GM21381 (cell line): ENCODE data around the gene GNG8.

Experiments used
- ATAC-seq: cut with Tn5 transposase; IDR thresholded peaks from one replicate; pipeline ENCODE4 v1.9.1; 2021; ENCODE audit warnings: mild to moderate bottlenecking, moderate library complexity; ENCODE audit not compliant: unreplicated experiment

GNG8 gene

DNA sequence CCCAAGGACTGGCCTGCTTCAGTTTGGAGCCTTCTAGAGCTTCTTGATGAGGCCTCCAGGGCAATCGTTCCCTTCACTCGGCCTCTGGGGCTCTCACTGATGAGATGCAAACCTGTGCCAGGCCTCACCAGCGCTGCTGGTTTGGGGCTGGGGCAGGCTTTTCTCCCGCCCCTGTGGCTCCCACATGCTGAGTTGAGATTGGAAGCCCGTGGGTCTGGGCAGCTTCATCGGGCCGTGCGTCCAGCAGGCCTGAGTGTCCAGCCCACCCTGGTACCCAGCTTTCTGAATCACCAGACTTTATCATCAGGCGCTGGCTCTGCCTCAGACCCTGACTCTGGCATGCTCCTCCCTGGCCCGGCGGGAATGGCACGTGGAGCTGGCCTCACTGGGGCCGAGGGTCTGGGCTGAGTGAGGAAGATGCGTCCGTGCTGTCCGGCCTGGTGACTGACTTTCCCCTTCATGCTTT lies 30.6 kb downstream of the GNG8 start:
- ATAC-seq: no peak

GRCh38 chr19:46604781-46605355 lies 31.1 kb downstream of the GNG8 start:
- no peak for ATAC-seq

DNA sequence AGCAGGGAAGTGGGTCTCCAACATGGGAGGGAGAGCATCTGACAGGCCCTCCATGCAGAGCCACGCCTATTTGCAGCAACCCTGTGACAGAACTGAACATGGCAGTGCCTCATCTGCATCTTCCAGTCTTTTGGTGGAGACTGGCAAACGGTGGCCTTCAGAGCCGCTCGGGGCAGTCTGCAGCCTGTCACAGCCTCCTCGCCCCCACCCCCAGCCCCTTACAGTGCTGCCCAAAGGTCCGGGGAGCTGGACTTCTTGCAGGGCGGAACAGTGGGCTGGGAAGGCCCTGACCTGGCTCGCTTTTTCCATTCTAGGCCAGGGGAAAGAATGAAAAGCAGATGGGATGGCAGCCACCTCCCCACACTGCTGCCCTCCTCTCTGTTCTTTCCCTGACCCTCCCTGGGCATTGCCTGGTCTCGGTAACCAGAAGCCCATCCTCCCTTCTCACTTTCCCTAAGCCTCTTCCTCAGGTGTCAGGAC lies 32.2 kb downstream of the GNG8 start:
- ATAC-seq: no peak

- ATAC-seq: no peak
These were observed 32.8 kb downstream of the GNG8 start for GRCh38 chr19:46603195-46603637.

DNA sequence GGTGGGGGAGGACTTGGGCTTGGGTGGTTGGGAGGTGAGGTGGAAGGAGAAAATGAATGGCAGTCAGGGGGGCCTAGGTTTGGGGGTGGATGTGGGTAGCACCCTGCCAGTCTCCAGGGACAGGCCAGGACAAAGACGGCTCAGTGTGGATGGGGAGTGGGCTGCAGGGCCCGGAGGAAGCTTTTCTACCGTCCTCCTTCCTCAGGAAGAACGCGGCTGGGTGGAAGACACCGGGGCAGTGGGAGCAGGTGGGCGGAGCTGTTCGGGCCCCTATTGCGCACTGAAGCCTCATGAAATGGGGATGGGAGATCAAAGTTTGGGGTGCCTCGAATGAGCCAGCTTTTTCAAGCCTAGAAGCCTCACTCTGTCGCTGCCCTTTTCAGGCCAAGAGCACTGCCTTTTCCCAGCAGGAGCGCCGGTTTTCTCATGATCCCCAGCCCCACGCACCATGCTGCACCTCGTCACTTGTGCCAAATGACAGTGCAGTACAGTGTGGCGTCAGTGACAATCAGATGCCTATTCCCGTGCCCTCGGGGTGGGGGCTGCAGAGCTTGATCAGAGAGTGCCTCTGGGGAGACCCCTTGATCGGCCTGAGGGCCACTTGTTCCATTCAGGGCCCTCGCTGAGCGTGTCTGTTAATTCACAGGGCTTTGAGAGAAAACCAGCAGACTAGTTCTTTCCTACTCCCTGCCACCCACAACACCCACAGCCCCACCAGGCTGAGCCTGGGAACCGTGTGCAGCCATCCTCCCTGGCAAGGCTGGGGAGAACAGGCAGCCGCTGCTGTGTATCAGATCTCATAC lies 33.4 kb downstream of the GNG8 start:
- no peak for ATAC-seq

GRCh38 chr19:46601318-46602224 lies 34.4 kb downstream of the GNG8 start, which contains the start of gene CALM3:
Gene CALM3, plus strand, starts transcription at chr19:46601330. Its CDS starts 105 bp downstream, at chr19:46601435.
- ATAC-seq: no peak

DNA sequence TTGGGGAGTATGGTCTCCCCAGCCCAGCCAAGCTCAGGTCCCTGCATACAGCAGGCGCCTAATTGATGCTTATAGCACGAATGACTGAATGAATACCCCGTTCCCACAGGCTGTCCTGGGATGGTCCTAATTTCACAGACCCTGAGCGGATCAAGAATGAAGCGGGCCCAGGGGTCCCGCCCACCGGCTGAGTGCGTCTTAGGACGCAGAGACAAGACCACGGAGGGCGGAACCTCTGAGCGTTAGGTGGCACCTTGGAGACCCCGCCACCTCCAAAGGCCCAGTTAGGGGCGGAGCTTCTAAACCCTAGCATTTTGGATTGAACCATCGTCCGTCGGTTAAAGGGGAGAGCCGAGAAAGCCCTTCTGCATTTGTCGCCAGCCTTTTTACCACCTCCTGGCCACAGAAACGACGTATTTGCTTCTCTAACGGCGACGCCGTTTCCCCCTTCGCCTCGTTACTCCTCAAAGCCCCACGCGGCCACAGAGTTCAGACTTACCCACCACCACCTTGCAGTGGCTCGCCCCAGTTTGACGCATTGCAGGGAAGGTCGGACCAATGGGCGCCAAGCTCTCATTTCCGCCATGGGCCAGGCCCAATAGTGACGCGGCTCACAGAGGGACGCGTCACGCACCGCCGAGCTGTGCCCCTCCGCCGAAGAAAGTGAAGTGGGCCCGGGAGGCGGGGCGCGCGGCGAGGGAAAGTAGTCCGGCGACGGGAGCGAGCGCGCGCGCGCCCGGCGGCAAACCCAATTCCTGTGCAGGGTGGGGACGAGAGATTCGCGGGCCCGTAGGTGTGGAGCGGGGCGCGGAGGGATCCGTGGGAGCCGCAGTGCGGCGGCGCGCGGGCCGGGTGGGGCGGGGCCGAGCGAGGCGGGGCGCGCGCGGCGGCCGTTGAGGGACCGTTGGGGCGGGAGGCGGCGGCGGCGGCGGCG lies 35.4 kb downstream of the GNG8 start:
- peak; percentile 84 for ATAC-seq

- ATAC-seq: no peak
These were observed 36.2 kb downstream of the GNG8 start for GRCh38 chr19:46599716-46600373.

- no peak for ATAC-seq
These were observed 37.6 kb downstream of the GNG8 start for GRCh38 chr19:46598372-46598917.

- ATAC-seq: no peak
These were observed 40.0 kb downstream of the GNG8 start for GRCh38 chr19:46596008-46596407.

DNA sequence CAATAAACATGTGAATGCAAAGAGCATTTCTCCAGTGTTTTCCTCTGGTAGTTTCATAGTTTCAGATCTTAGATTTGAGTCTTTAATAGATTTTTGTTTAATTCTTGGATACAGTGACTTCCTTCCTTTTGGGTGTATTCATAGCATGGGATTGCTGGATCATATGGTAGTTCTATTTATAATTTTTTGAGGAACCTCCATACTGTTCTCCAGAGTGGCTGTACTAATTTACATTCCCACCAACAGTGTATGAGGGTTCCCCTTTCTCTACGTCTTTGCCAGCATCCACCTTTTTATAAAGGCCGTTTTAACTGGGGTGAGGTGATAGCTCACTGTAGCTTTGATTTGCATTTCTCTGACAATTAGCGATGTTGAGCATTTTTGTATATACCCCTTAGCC lies 44.1 kb downstream of the GNG8 start:
- ATAC-seq: no peak

DNA sequence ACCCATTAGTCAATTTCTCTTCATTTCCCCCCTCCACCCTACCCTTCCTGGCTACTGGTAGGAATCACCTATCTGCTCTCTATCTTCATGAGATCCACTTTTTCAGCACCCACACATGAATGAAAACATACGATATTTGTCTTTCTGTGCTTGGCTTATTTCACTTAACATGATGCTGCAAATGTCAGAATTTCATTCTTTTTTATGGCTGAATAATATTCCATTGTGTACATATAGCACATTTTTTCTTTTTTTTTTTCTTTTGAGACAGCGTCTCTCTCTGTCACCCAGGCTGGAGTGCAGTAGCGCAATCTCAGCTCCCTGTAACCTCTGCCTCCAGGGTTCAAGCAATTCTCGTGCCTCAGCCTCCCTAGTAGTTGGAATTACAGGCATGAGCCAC lies 44.7 kb downstream of the GNG8 start:
- no peak for ATAC-seq

DNA sequence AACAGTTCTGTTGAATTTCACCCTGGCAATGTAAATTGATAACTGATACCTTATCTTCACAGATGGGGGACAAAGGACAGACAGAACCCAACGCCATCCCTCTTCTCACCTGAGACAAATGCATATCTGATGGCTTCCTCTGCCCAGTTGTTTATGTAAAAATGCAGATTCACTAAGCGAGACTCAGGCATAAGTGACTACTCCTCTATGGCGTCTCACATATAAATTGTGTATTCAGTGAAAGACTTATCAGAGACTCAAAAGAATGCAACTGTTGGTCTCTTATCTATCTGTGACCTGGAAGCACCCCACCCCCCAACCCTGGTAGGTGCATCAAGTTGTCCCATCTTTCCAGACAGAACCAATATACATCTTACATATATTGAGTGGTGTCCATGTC lies 48.1 kb downstream of the GNG8 start:
- ATAC-seq: no peak

DNA sequence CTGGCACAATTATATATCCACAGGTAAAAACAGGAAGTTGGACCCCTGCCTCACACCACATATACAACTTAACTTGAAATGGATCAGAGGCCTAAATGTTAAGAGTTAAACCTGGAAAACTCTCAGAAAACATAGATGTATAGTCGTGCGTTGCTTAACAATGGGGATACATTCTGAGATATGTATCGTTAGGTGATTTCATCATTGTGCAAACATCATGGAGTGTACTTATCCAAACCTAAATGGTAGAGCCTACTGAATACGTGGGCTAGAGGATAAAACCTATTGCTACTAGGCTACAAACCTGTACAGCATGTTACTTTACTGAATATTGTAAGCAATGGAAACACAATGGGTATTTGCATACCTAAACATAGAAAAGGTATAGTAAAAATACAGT lies 49.7 kb downstream of the GNG8 start:
- no peak for ATAC-seq

GRCh38 chr19:46585539-46585938 lies 50.5 kb downstream of the GNG8 start:
- ATAC-seq: no peak
